ENCODE measurements around the gene KLHL3. TPM values are rescaled to one million over a fixed set of nuclear protein-coding genes. Genes with fewer than 3 reads are reported as not detected.
A peak's percentile ranks its signal among the peaks of the same experiment; 100 is the strongest.
"Not testable (repeated sequence)": the region's sequence is repeated elsewhere in the genome, so short reads cannot be mapped to it uniquely, and the experiment has no call there.

Gene KLHL3
- total RNA-seq, 2 donors from 2014 or later, result 24.6 to 38.2 TPM

DNA sequence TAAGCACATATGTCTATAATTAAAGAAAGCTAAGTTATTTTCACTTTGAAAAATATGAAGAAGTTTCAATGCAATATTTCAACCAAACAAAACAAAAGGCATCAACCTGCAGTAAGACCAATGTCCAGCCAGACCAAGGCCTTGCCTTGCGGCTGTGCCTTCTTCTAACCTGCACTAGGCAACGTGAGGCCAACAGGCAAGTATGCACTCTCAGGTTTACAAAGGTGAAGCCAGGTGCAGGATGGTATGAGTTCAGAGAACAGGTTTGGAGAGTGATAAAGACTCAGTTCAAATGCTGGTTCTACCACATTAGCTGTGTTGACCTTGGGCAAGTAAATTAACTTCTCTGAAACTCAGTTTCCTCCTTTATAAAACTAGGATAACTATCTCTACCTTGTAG, 79.3 kb downstream of the KLHL3 start:
- TF ChIP-seq, protein P1, sequence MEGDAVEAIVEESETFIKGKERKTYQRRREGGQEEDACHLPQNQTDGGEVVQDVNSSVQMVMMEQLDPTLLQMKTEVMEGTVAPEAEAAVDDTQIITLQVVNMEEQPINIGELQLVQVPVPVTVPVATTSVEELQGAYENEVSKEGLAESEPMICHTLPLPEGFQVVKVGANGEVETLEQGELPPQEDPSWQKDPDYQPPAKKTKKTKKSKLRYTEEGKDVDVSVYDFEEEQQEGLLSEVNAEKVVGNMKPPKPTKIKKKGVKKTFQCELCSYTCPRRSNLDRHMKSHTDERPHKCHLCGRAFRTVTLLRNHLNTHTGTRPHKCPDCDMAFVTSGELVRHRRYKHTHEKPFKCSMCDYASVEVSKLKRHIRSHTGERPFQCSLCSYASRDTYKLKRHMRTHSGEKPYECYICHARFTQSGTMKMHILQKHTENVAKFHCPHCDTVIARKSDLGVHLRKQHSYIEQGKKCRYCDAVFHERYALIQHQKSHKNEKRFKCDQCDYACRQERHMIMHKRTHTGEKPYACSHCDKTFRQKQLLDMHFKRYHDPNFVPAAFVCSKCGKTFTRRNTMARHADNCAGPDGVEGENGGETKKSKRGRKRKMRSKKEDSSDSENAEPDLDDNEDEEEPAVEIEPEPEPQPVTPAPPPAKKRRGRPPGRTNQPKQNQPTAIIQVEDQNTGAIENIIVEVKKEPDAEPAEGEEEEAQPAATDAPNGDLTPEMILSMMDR (IDR thresholded peaks at IDR 0.05), result no peak
- DNase-seq (ENCODE audit: low spot score), result no peak
- Histone ChIP-seq H3K9me3 (no peaks in the 10 kb centered on the region), H3K36me3 (peaks cover 9% of the 10 kb centered on the region), H3K27ac (no peak overlapping the region), H3K27me3 (no peaks in the 10 kb centered on the region), H3K4me3 (no peak overlapping the region), H3K4me1 (no peaks in the 10 kb centered on the region)

DNA sequence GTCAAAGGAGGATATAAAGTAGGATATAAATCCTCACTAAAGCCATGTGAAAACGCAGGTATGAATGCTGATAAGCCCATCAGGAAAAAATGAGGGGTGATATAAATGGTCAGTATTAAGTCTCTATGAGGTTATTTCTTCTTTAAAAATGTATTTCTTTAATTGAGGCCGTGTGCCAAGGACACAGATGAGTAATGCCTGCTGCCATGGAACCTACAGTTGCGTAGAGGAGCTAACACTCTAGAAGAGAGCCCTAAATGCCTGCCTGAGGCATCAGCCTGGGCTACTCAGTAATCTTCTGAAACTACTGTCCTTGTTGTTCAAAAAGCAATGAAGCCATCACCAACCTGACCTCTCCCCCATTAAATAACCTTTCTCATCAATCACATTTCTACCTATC, 84.9 kb downstream of the KLHL3 start:
- TF ChIP-seq, protein P1 (IDR thresholded peaks at IDR 0.05), result no peak
- Histone ChIP-seq H3K4me3 (no peak overlapping the region), H3K36me3 (peaks cover 10% of the 10 kb centered on the region), H3K27me3 (no peaks in the 10 kb centered on the region), H3K9me3 (no peaks in the 10 kb centered on the region), H3K4me1 (peaks cover 0 to 16% of the 10 kb centered on the region in 2 donors), H3K27ac (peak overlapping the region in 1 of 2 donors; percentile 8)
- no peak for DNase-seq (ENCODE audit: low spot score)

DNA sequence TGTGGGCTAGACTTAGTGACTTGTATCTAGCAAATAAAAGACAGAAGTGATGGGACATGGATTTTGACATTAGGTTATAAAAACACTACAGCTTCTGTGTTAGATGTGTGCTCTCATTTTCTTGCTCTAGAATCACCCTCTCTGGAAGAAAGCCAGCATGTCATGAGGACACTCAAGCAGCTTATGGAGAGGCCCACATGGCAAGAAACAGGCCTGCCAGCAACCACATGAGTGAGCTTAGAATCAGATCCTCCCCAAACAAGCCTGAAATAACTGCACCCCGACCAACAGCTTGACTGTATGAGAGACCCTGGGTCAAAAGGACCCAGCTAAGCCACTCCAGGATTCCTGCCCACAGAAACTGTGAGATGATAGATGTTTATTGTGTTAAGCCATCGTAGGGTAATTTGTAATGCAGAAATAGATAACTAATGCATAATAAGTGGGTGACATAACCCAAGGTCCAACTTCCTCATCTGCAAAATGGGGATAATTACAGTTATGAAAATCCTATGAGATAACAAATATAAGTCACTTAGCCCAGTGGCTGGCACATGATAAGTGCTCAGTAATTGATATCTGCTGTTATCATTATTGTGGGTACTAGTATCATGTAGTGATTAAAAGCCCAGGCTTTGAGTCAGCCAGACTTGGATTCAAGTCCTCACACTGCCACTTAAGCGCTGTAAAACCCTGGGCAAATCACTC, 86.5 kb downstream of the KLHL3 start:
- no peak for DNase-seq (ENCODE audit: low spot score)
- H3K27ac ChIP-seq, result peak overlapping the region; percentile 62 to 68

DNA sequence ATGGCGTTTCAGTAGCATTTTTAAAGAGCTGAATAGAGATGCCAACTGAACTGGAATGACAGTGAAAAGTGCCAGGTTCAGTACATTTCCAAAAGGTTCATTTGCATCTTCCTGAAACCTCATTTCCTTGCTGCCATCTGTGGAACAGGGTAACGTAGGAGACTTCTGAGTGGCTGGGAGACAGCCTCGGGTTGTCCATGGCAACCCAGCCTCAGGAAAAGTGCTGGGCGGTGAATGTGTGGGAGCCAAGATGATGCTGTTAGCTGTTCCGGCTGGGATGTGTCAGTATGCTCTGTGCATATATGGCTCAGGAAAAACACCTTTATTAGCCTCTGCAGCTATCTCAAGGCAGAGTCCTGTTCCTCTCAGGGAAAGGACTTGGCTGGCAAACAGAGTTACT, 87.5 kb downstream of the KLHL3 start:
- Histone ChIP-seq H3K36me3 (peaks cover 10% of the 10 kb centered on the region), H3K27ac (peak overlapping the region; percentile 62 to 68), H3K9me3 (no peaks in the 10 kb centered on the region), H3K4me3 (no peak overlapping the region), H3K4me1 (peaks cover 0 to 16% of the 10 kb centered on the region in 2 donors), H3K27me3 (no peaks in the 10 kb centered on the region)
- DNase-seq (ENCODE audit: low spot score), result no peak
- TF ChIP-seq, protein P1 (IDR thresholded peaks at IDR 0.05), result no peak

More for the DNA sequence above, 86.5 kb downstream of the KLHL3 start:
- no peaks in the 10 kb centered on the region for H3K9me3 ChIP-seq
- TF ChIP-seq, protein P1 (IDR thresholded peaks at IDR 0.05), result no peak
- H3K36me3 ChIP-seq, result peaks cover 10% of the 10 kb centered on the region
- H3K4me3 ChIP-seq, result no peak overlapping the region
- peaks cover 0 to 16% of the 10 kb centered on the region in 2 donors for H3K4me1 ChIP-seq
- no peaks in the 10 kb centered on the region for H3K27me3 ChIP-seq

DNA sequence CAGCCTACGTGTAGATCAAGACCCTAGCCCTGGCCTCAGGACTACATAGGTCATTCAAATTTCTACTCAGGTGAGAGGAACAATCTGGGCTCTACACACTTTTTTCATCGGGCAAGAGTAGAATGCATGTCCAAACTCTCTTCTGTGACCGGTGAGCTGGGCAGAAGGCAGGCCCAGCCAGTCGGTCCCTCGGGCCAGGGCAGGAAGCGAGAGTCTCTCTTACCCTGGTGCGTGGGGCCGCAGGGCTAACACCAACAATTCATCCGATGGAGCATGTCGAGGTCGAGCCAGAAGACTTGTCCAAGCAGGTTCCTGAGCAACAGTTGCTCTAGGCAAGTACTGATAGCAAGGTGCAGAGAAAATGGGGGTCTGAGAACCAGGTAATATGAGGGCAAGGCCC, 88.5 kb downstream of the KLHL3 start:
- TF ChIP-seq, protein P1 (IDR thresholded peaks at IDR 0.05), result no peak
- Histone ChIP-seq H3K27ac (no peak overlapping the region), H3K9me3 (no peaks in the 10 kb centered on the region)

DNA sequence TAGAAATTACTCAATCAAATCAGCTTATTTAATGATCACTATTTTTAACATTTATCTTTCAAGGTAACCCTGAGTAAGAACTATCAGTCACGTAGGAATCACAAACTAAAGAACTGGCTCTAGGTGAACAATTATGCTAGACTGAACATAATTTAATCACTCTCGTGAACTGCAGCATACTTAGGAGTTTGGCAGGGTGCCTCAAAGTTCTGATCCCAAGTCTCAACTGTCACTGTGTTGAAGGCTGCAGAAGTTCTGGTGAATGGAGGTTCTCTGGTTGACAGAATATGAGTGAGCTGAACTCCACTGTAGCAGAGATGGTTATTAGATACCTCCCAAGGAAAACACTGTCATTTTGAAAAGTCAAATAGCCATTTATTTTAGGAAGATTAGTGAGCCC, 89.1 kb downstream of the KLHL3 start:
- no peak overlapping the region for H3K27ac ChIP-seq
- H3K27me3 ChIP-seq, result no peaks in the 10 kb centered on the region
- no peak overlapping the region for H3K4me3 ChIP-seq
- TF ChIP-seq, protein P1 (IDR thresholded peaks at IDR 0.05), result no peak
- no peak for DNase-seq (ENCODE audit: low spot score)
- H3K4me1 ChIP-seq, result peaks cover 0 to 16% of the 10 kb centered on the region in 2 donors
- H3K9me3 ChIP-seq, result no peaks in the 10 kb centered on the region
- H3K36me3 ChIP-seq, result peaks cover 10% of the 10 kb centered on the region

More for the DNA sequence above, 88.5 kb downstream of the KLHL3 start:
- Histone ChIP-seq H3K4me1 (peaks cover 0 to 16% of the 10 kb centered on the region in 2 donors), H3K4me3 (no peak overlapping the region), H3K36me3 (peaks cover 10% of the 10 kb centered on the region), H3K27me3 (no peaks in the 10 kb centered on the region)
- DNase-seq (ENCODE audit: low spot score), result no peak

DNA sequence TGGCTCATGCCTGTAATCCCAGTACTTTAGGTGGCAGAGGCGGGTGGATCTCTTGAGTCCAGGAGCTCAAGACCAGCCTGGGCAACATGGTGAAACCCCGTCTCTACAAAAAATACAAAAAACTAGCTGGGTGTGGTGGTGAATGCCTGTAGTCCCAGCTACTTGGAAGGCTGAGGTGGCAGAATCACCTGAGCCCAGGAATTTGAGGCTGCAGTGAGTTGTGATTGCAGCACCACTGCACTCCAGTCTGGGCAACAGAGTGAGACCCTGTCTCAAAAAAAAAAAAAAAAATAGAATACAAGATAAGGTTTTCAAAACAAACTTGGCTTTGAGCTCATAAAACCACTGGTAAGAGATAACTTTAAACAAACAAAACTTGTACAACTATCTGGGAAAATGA, 92.8 kb downstream of the KLHL3 start:
- not testable (repeated sequence) for H3K9me3 ChIP-seq; DNase-seq (ENCODE audit: low spot score); H3K27me3 ChIP-seq; H3K27ac ChIP-seq; H3K4me3 ChIP-seq; H3K4me1 ChIP-seq
- peaks cover 20% of the 10 kb centered on the region for H3K36me3 ChIP-seq
